HEK293T (cell line): ENCODE results near the gene ZSWIM7.
A peak's percentile ranks its signal among the peaks of the same experiment; 100 is the strongest.
"Not testable (repeated sequence)": the region's sequence is repeated elsewhere in the genome, so short reads cannot be mapped to it uniquely, and the experiment has no call there.

Source experiments
- CTCF ChIA-PET: fragments of 350-600 bp; formaldehyde crosslinking; extraction: SDS; loops from one replicate; lab custom pipeline; 2021; ENCODE audit warnings: antibody characterized with exemption, inconsistent platforms; lab: Yijun Ruan, JAX
- POLR2A ChIA-PET: fragments of 350-600 bp; formaldehyde crosslinking; extraction: SDS; loops from one replicate; lab custom pipeline; 2020; ENCODE audit warnings: antibody characterized with exemption, inconsistent platforms; lab: Yijun Ruan, JAX
- DNase-seq: peaks from one replicate; pipeline ENCODE4 v3.0.0; 2012; ENCODE audit warnings: mixed read lengths; ENCODE audit errors: extremely low spot score
- ARNT ChIP-seq: fragments of 450-650 bp; IDR thresholded peaks from 2 replicates; pipeline ENCODE4 v1.6.1; 2017; ENCODE audit warnings: mild to moderate bottlenecking
- BHLHE40 ChIP-seq: fragments of 450-650 bp; IDR thresholded peaks from 2 replicates; pipeline ENCODE4 v1.6.1; 2016; ENCODE audit warnings: mild to moderate bottlenecking, moderate library complexity, borderline replicate concordance
- CTBP1 ChIP-seq: fragments of 450-650 bp; IDR thresholded peaks from 2 replicates; pipeline ENCODE4 v1.6.1; 2016; ENCODE audit warnings: borderline replicate concordance
- ELF4 ChIP-seq: fragments of 450-650 bp; IDR thresholded peaks from 2 replicates; pipeline ENCODE4 v1.6.1; 2017; ENCODE audit warnings: antibody characterized with exemption
- FOXA1 ChIP-seq: fragments of 450-650 bp; IDR thresholded peaks from 2 replicates; pipeline ENCODE4 v1.6.1; 2016; ENCODE audit warnings: mild to moderate bottlenecking
- FOXK2 ChIP-seq: fragments of 450-650 bp; IDR thresholded peaks from 2 replicates; pipeline ENCODE4 v1.6.1; 2016; ENCODE audit warnings: mild to moderate bottlenecking
- FOXM1 ChIP-seq: fragments of 450-650 bp; IDR thresholded peaks from 2 replicates; pipeline ENCODE4 v1.6.1; 2017; ENCODE audit warnings: mild to moderate bottlenecking, borderline replicate concordance
- HDGF ChIP-seq: fragments of 450-650 bp; IDR thresholded peaks from 2 replicates; pipeline ENCODE4 v1.6.1; 2017; ENCODE audit warnings: antibody characterized with exemption, borderline replicate concordance
- L3MBTL2 ChIP-seq: fragments of 450-650 bp; conservative IDR thresholded peaks from 2 replicates; pipeline ENCODE4 v1.6.1; 2016; ENCODE audit warnings: mild to moderate bottlenecking
- LEF1 ChIP-seq: fragments of 450-650 bp; IDR thresholded peaks from 2 replicates; pipeline ENCODE4 v1.6.1; 2017; ENCODE audit warnings: mild to moderate bottlenecking, borderline replicate concordance
- NFRKB ChIP-seq: fragments of 450-650 bp; IDR thresholded peaks from 2 replicates; pipeline ENCODE4 v1.6.1; 2016; ENCODE audit warnings: mild to moderate bottlenecking, moderate library complexity
- SP1 ChIP-seq: fragments of 450-650 bp; IDR thresholded peaks from 2 replicates; pipeline ENCODE4 v1.6.1; 2017
- SUZ12 ChIP-seq: fragments of 450-650 bp; IDR thresholded peaks from 2 replicates; pipeline ENCODE4 v1.6.1; 2016; ENCODE audit warnings: mild to moderate bottlenecking
- TARDBP ChIP-seq: fragments of 450-650 bp; IDR thresholded peaks from 2 replicates; pipeline ENCODE4 v1.6.1; 2016
- ZNF384 ChIP-seq: fragments of 450-650 bp; IDR thresholded peaks from 2 replicates; pipeline ENCODE4 v1.6.1; 2016
- TF ChIP-seq, protein P1 (sequence below): fragments of 450-650 bp; IDR thresholded peaks from 2 replicates; pipeline ENCODE4 v1.6.1; 2016

ZSWIM7 gene

DNA sequence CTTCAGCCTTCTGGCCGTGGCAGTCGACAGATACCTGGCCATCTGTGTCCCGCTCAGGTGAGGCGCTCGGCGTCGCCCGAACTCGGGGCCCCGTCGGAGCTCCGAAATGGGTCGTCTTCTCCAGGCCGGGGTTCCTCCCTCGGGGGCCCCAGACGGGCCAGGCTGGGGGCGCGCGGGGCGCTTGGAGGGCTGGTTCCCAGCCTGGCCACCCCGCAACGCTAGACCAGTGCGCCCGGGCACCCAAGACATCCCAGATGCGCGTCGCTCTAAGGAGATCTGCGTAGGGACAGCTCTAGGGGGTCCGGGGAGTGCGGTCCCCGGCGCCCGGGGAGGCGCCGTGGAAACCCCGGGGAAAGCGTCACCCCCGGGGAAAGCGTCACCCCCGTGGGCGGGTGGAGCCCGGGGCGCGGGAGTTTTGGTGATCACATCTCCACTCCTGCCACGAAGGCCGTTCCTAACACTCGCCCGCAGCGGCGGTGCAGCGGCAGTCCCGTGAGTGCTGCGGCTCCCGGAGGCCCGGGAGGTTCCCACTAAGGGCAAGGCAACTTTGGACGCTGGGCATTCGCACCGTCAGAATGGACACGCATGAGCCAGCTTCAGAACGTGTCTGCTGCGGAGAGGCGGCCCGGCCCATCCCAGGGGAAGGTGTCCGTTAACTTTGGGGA is 53.8 kb downstream of the ZSWIM7 start:
- CTCF ChIA-PET = interaction anchor here (0.7 to 2.6 kb wide), 13 partner anchors 9 to 106 kb away, joined by 3 to 14 read pairs (median 5); no protein-coding TSS in a partner anchor
- DNase-seq = no peak
- POLR2A ChIA-PET = interaction anchor here (0.6 to 7.4 kb wide), 22 partner anchors 9 to 270 kb away, joined by 3 to 74 read pairs (median 4); partner anchors contain the start of genes NCOR1, TTC19 and ZSWIM7
- TF ChIP-seq ELF4 (no peak), NFRKB (no peak), TARDBP (no peak), FOXM1 (no peak), FOXK2 (no peak), SUZ12 (no peak), HDGF (no peak), SP1 (no peak), FOXA1 (no peak), ZNF384 (no peak), CTBP1 (no peak), L3MBTL2 (no peak; the same call in none of the 2 replicates), LEF1 (no peak), BHLHE40 (no peak), ARNT (no peak)
- TF ChIP-seq, protein P1, sequence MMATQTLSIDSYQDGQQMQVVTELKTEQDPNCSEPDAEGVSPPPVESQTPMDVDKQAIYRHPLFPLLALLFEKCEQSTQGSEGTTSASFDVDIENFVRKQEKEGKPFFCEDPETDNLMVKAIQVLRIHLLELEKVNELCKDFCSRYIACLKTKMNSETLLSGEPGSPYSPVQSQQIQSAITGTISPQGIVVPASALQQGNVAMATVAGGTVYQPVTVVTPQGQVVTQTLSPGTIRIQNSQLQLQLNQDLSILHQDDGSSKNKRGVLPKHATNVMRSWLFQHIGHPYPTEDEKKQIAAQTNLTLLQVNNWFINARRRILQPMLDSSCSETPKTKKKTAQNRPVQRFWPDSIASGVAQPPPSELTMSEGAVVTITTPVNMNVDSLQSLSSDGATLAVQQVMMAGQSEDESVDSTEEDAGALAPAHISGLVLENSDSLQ = no peak

DNA sequence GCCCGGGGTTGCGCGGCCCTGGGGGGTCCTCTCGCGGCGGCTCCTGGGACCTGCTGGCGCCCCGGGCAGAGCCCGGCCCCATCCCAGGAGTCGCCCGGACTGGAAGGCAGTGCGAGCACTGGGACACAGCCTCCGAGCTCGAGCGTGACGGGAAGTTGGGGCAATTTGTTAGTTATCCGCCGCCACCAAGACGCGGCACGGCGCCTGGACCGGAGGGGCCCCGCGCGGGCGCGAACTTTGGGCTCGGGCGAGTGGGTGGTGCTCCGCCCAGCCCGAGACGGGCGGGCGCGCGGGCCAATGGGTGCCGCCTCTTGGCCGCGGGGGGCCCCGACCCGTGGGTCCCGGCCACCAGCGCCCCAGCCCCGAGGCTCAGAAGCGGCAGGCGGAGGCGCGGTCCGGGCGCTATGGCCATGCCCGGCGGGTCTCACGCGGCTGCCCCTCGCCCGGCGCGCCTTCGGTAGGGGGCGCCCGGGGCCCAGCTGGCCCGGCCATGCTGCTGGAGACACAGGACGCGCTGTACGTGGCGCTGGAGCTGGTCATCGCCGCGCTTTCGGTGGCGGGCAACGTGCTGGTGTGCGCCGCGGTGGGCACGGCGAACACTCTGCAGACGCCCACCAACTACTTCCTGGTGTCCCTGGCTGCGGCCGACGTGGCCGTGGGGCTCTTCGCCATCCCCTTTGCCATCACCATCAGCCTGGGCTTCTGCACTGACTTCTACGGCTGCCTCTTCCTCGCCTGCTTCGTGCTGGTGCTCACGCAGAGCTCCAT is 54.6 kb downstream of the ZSWIM7 start, which contains the start of gene ADORA2B:
ADORA2B (plus strand) TSS at position 372 of the 768 bp plus-strand sequence; CDS start at position 491, 119 bp downstream.
- TF ChIP-seq, protein P1 = peak; percentile 93
- peak; percentile 84 for TF ChIP-seq LEF1
- TF ChIP-seq FOXM1 = 0 out of 2 replicates have a peak, but pooled peaks have one; percentile 6
- TF ChIP-seq L3MBTL2 = peak; percentile 94
- TF ChIP-seq BHLHE40 = no peak
- ChIA-PET CTCF (interaction anchor here (0.6 to 2.6 kb wide), 15 partner anchors 8 to 230 kb away, joined by 3 to 14 read pairs (median 4); no protein-coding TSS in a partner anchor), POLR2A (interaction anchor here (0.6 to 7.4 kb wide), 22 partner anchors 9 to 271 kb away, joined by 3 to 74 read pairs (median 4); partner anchors contain the start of genes NCOR1, TTC19 and ZSWIM7)
- DNase-seq = peak; percentile 81

DNA sequence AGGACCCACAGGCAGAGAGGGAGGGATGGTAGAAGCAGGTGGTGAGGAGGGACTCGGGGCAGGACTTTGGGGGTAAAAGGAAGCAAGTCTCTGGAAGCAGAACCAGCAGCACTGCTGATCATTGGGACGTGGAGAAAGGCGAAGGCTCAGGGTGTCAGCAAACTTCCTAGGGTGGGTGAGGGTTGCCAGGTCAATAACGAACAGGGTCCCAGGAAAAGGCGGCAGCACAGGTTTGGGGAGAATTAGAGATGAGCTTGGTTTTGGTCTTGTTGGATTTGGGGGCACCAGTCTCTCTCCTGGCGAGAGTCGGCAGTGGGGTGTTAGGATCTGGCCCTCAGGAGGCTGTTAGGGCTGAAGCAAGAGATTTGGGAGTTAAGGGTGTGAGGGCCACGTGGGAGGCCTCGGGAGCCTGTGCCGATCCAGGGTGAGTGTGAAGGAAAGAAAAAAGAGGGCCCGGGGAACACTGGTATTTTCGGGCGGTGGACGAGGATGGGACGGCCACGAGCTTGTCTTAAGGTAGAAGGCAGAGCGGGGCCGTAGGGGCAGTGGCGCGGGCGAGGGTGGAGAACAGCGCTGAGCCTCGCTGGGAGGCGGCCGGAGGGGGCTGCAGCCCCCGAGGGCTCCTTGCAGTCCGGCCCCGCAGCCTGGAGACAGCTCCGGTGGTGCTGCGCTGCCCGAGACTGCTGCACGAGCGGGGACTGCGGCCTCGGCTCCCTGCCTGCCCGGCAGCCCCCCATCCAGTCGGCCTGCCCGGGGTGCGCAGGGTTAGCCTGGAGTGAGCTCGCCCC is 55.3 kb downstream of the ZSWIM7 start:
- ChIA-PET POLR2A (interaction anchor here (0.7 to 7.4 kb wide), 14 partner anchors 8 to 96 kb away, joined by 3 to 74 read pairs (median 6); partner anchors contain the start of genes TTC19 and ZSWIM7), CTCF (interaction anchor here (0.6 to 2.6 kb wide), 12 partner anchors 8 to 230 kb away, joined by 3 to 14 read pairs (median 5); no protein-coding TSS in a partner anchor)
- no peak for DNase-seq
- peak; percentile 77 for TF ChIP-seq L3MBTL2
- TF ChIP-seq FOXA1 = no peak

DNA sequence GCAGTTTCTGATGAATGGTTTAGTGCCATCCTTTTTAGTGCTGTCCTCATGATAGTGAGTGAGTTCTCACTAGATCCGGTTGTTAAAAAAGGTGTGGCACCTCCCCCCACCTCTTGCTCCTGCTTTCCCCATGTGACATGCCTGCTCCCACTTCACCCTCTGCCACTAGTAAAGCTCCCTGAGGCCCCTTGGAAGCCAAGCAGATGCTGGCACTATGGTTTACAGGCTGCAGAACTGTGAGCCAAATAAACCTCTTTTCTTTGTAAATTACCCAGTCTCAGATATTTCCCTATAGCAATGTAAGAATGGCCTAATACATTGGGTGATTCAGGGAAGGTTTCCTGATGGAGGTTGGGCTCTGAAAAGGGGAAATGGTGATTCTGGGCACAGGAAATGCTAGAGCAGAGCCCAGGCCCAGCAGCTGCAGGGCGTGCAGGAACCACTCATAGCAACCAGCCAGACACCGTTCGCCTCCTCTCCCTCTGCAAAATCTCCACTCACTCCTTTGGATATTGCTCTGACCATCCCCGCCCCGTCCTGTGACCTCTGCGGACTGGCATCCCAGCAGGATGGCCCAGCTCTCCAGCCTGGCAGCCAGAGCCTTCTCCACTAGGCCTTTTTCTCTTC is 57.2 kb downstream of the ZSWIM7 start:
- no peak for TF ChIP-seq SP1
- TF ChIP-seq FOXM1 = no peak
- no peak for TF ChIP-seq ARNT
- TF ChIP-seq BHLHE40 = no peak
- TF ChIP-seq L3MBTL2 = no peak
- TF ChIP-seq FOXK2 = no peak
- no peak for TF ChIP-seq SUZ12
- no peak for TF ChIP-seq FOXA1
- TF ChIP-seq ELF4 = no peak
- no peak for TF ChIP-seq ZNF384
- TF ChIP-seq HDGF = no peak
- no peak for TF ChIP-seq TARDBP
- TF ChIP-seq, protein P1 = no peak
- TF ChIP-seq LEF1 = no peak
- no peak for TF ChIP-seq CTBP1
- DNase-seq = no peak
- CTCF ChIA-PET = no interaction called here
- POLR2A ChIA-PET = interaction anchor here (1.7 kb wide), 1 partner anchor 57 kb away, joined by 8 read pairs; the partner anchor contains the start of genes TTC19 and ZSWIM7

DNA sequence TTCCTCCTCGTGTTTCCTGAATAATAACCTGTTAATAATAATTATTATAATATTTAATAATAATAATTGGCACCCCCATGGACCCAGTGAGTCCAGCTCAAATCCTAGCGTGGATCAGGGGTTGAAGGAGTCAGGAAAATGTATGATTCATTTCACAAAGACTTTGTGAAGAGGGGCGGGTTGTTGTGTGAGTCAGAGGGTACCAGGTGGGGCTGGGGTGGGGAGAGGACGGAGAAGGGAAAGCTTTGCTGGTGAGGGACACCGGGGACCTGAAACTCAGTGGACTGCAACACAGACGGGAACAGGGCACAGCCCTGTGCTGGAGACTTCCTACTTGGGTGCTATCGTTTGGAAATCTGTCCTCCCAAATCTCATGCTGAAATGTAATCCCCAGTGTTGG is 57.7 kb downstream of the ZSWIM7 start:
- CTCF ChIA-PET = no interaction called here
- TF ChIP-seq FOXM1 = no peak
- TF ChIP-seq SP1 = no peak
- TF ChIP-seq ELF4 = no peak
- no peak for TF ChIP-seq L3MBTL2
- no peak for TF ChIP-seq NFRKB
- TF ChIP-seq HDGF = no peak
- TF ChIP-seq LEF1 = no peak
- no peak for TF ChIP-seq SUZ12
- no peak for TF ChIP-seq TARDBP
- TF ChIP-seq, protein P1 = no peak
- TF ChIP-seq FOXA1 = no peak
- no peak for TF ChIP-seq BHLHE40
- TF ChIP-seq CTBP1 = no peak
- no peak for TF ChIP-seq ARNT
- TF ChIP-seq ZNF384 = no peak
- no peak for TF ChIP-seq FOXK2
- no peak for DNase-seq
- POLR2A ChIA-PET = interaction anchor here (1.7 kb wide), 1 partner anchor 57 kb away, joined by 8 read pairs; the partner anchor contains the start of genes TTC19 and ZSWIM7

DNA sequence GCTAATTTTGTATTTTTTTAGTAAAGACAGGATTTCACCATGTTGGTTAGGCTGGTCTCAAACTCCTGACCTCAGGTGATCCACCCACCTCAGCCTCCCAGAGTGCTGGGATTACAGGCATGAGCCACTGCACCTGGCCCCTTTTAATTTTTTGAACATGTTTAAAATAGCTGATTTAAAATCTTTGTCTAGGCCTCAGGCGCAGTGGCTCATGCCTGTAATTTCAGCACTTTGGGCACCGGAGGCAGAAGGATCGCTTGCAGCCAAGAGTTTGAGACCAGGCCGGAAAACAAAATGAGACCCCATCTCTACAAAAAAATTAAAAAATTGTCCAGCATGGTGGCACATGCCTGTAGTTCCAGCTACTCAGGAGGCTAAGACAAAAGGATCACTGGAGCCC is 63.0 kb downstream of the ZSWIM7 start:
- ChIA-PET CTCF (interaction anchor here (1.2 kb wide), 1 partner anchor 8 kb away, joined by 4 read pairs; the partner anchor contains the start of gene ADORA2B), POLR2A (interaction anchor here (1.2 kb wide), 2 partner anchors 9 to 63 kb away, joined by 3 to 4 read pairs; partner anchors contain the start of genes ADORA2B, TTC19 and ZSWIM7)
- not testable (repeated sequence) for DNase-seq
